Tibial nerve (tissue), 4 donors: Measurements from ENCODE around the gene MCU.

ENCODE experiments used
- CTCF ChIP-seq, 5 experiments: fragments of 200-600 bp in 3 of 5; fragments of 450-650 bp in 2 of 5; sonication (generic) in 3 of 5; IDR thresholded peaks; one replicate each; pipeline ENCODE4 v1.5.1; 2016 to 2019; ENCODE audit warnings: antibody characterized with exemption in 5 of 5, mild to moderate bottlenecking in 3 of 5, moderate library complexity in 2 of 5
- EP300 ChIP-seq, 2 donors: sonication (generic); formaldehyde crosslinking; IDR thresholded peaks; one replicate each; pipeline ENCODE4 v1.6.1; 2017; ENCODE audit warnings: antibody characterized with exemption in 2 of 2, mild to moderate bottlenecking in 1 of 2
- POLR2A ChIP-seq, 2 donors: fragments of 450-650 bp; IDR thresholded peaks; one replicate each; pipeline ENCODE4 v1.6.1; 2017; ENCODE audit warnings: antibody characterized with exemption in 2 of 2, mild to moderate bottlenecking in 2 of 2, moderate library complexity in 2 of 2

- no peak for TF ChIP-seq CTCF (IDR thresholded peaks at IDR 0.05)
- no peak for TF ChIP-seq POLR2A (IDR thresholded peaks at IDR 0.05)
- no peak for TF ChIP-seq EP300 (IDR thresholded peaks at IDR 0.05)
These were observed 52.6 kb downstream of the MCU start for GRCh38 chr10:72744566-72744965.
